GM21529 (cell line): ENCODE results near the gene MAML2.

ENCODE experiments used
- ATAC-seq: cut with Tn5 transposase; IDR thresholded peaks from one replicate; pipeline ENCODE4 v1.9.1; 2021; ENCODE audit not compliant: unreplicated experiment

Gene MAML2

GRCh38 chr11:96139691-96140090 lies 203.3 kb downstream of the MAML2 start:
- ATAC-seq = no peak

- ATAC-seq = no peak
Observed at GRCh38 chr11:96137373-96137772, 205.6 kb downstream of the MAML2 start.

- ATAC-seq = no peak
Observed at GRCh38 chr11:96136613-96137298, 206.2 kb downstream of the MAML2 start.

- peak; percentile 57 for ATAC-seq
Observed at GRCh38 chr11:96134602-96135001, 208.4 kb downstream of the MAML2 start.

- no peak for ATAC-seq
Observed at GRCh38 chr11:96132437-96132836, 210.6 kb downstream of the MAML2 start.

- ATAC-seq = no peak
Observed at GRCh38 chr11:96130061-96130620, 212.9 kb downstream of the MAML2 start.

- no peak for ATAC-seq
Observed at GRCh38 chr11:96127596-96127959, 215.4 kb downstream of the MAML2 start.

- ATAC-seq = no peak
Observed at GRCh38 chr11:96126917-96127595, 215.9 kb downstream of the MAML2 start.

GRCh38 chr11:96125400-96125799 lies 217.6 kb downstream of the MAML2 start:
- ATAC-seq = no peak

GRCh38 chr11:96124155-96124554 lies 218.8 kb downstream of the MAML2 start:
- ATAC-seq = no peak

- no peak for ATAC-seq
Observed at GRCh38 chr11:96123301-96123700, 219.7 kb downstream of the MAML2 start.

- ATAC-seq = no peak
Observed at GRCh38 chr11:96122601-96123074, 220.4 kb downstream of the MAML2 start.

- no peak for ATAC-seq
Observed at GRCh38 chr11:96119211-96119610, 223.8 kb downstream of the MAML2 start.

- no peak for ATAC-seq
Observed at GRCh38 chr11:96116376-96116775, 226.6 kb downstream of the MAML2 start.

GRCh38 chr11:96114178-96115064 lies 228.6 kb downstream of the MAML2 start:
- ATAC-seq = no peak

- ATAC-seq = no peak
Observed at GRCh38 chr11:96113193-96113681, 229.8 kb downstream of the MAML2 start.

- peak; percentile 95 for ATAC-seq
Observed at GRCh38 chr11:96112192-96113128, 230.5 kb downstream of the MAML2 start.

- no peak for ATAC-seq
Observed at GRCh38 chr11:96111308-96111707, 231.7 kb downstream of the MAML2 start.

GRCh38 chr11:96110302-96110701 lies 232.7 kb downstream of the MAML2 start:
- no peak for ATAC-seq
